ENCODE results near the gene TEK.

The TEK gene

GRCh38 chr9:27248702-27249101 lies 139.7 kb downstream of the TEK start:
- no peak for DNase-seq

GRCh38 chr9:27258662-27259061 lies 149.6 kb downstream of the TEK start:
- no peak for DNase-seq

GRCh38 chr9:27260789-27261516 lies 151.9 kb downstream of the TEK start:
- no peak for DNase-seq

- no peak for DNase-seq
These were observed 152.6 kb downstream of the TEK start for GRCh38 chr9:27261517-27262211.

- no peak for DNase-seq
These were observed 163.1 kb downstream of the TEK start for GRCh38 chr9:27272103-27272502.

GRCh38 chr9:27273186-27273585 lies 164.2 kb downstream of the TEK start:
- DNase-seq: no peak

GRCh38 chr9:27276193-27277030 lies 167.4 kb downstream of the TEK start:
- no peak for DNase-seq

- no peak for DNase-seq
These were observed 169.3 kb downstream of the TEK start for GRCh38 chr9:27278374-27278773.

GRCh38 chr9:27279611-27280010 lies 170.6 kb downstream of the TEK start:
- DNase-seq: no peak

All from T1000 (cell line).